ENCODE measurements around the gene ESRRG.

GRCh38 chr1:216750031-216750627 is 26.9 kb upstream of the ESRRG start:
- TF ChIP-seq CTCF (conservative IDR thresholded peaks at IDR 0.05; ENCODE audit: low read length): peak; percentile 45
- no peak for TF ChIP-seq EZH2phosphoT487 (IDR thresholded peaks at IDR 0.05; ENCODE audit: borderline replicate concordance)

Measured in Loucy (cell line).